H1 (cell line): ENCODE results near the gene ARHGEF10L. TPM values are rescaled to one million over a fixed set of nuclear protein-coding genes. Genes with fewer than 3 reads are reported as not detected.

ENCODE experiments used
- CHD2 ChIP-seq: IDR thresholded peaks from 2 replicates; pipeline ENCODE4 v1.6.1; 2012; ENCODE audit warnings: low read length, improper control_type of control experiment
- NRF1 ChIP-seq: IDR thresholded peaks from 2 replicates; pipeline ENCODE4 v1.6.1; 2011; ENCODE audit warnings: mild to moderate bottlenecking, low read depth, low read length, improper control_type of control experiment
- ZNF274 ChIP-seq: IDR thresholded peaks from 2 replicates; pipeline ENCODE4 v1.7.0; 2012; ENCODE audit warnings: low read length, borderline replicate concordance; ENCODE audit errors: extremely low read depth
- polyA plus RNA-seq, 7 experiments: library from polyadenylated mRNA; depleted of rRNA in 3 of 7; stranded (reverse) in 5 of 7; unstranded in 2 of 7; fragments of >200 nt in 5 of 7; fragments of 200-250 nt in 2 of 7; gene quantifications; 1 replicate in 5 of 7; 2 replicates in 1 of 7; 4 replicates in 1 of 7; pipeline versions ENCODE4 v1.2.1 to v1.2.3, GENCODE V29; 2011 to 2013; ENCODE audit warnings: missing spikeins in 2 of 7, mixed read lengths in 2 of 7
- total RNA-seq: library from RNA; stranded (reverse); fragmentation: NEBNext Ultra II Directional; extraction: Animal tissue kit (Norgen Biotek cat#: 25700); gene quantifications from 2 replicates; pipeline ENCODE4 v1.2.1, GENCODE V29; 2021

Gene ARHGEF10L
- total and polyA plus RNA-seq, 2 of the 8 experiments (the other 6 are each of a cell fraction or from before 2014, with no cell fraction given): 33.6 to 39.6 TPM

GRCh38 chr1:17692645-17693044 lies 153.1 kb downstream of the ARHGEF10L start (continued):
- TF ChIP-seq CHD2: no peak
- TF ChIP-seq ZNF274: no peak
- no peak for TF ChIP-seq NRF1
